ENCODE data around the gene RABGAP1. TPM values are rescaled to one million over a fixed set of nuclear protein-coding genes. Genes with fewer than 3 reads are reported as not detected.

RABGAP1 gene
- polyA plus RNA-seq, 1 of the 3 experiments (the other 2 are of a cell fraction): 20.2 TPM

DNA sequence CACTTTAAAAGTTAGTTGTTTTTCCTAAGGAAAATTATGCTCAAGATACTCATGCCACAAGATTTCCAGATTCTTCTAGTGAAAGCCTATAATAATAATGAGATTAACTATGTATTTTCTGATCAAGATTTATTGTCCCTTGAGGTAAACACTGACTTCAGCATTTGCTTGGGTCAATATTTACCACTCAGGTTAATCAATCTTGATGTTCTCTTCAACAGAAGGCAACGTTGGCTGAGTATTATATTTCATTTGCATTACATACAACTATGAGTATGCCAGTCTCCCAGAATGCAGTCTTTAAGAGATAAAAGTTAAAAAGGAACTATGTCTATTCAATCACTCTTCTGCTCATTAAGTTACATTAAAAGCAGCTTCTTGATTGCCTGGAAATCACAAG lies 208.2 kb downstream of the RABGAP1 start (continued):
- TF ChIP-seq, protein P1, sequence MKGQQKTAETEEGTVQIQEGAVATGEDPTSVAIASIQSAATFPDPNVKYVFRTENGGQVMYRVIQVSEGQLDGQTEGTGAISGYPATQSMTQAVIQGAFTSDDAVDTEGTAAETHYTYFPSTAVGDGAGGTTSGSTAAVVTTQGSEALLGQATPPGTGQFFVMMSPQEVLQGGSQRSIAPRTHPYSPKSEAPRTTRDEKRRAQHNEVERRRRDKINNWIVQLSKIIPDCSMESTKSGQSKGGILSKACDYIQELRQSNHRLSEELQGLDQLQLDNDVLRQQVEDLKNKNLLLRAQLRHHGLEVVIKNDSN (IDR thresholded peaks at IDR 0.05; ENCODE audit: borderline replicate concordance, low read depth): no peak

DNA sequence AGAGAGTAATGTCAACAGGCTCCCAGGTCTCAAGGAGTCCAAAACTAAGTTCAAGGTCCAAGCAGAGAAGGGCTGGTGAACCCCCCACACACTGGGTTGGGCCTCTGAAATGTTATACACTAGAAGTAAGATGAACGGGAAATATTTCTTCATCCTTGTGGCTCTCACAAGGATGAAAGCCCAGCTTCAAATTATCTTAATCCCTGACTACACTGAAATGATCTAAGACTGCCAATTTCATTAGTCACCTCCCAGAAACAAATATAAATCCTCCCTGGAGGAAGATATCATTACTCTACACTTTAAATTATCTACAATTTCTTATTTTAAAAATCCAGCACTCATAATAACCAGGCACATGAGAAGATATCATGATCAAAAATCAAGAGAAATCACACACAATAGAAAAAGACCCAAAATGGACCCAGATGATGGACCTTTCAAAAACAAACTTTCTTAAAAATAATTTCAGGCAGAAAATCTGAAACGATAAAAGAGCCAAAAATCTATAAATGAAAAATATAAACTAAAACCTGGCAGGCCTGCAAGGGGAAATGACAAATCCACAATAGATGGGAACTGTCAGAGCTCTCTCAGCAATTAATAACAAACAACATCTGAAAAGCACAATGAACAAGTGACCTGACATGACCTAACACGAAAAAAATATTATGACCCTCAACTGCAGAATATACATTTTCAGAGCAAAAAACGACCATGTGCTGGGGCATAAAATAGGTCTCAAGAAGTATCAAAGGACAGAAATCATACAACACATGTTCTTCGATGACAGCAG lies 210.1 kb downstream of the RABGAP1 start:
- H3K27me3 ChIP-seq (ENCODE audit: insufficient read depth): no peaks in the 10 kb centered on the region
- TF ChIP-seq EZH2phosphoT487 (IDR thresholded peaks at IDR 0.05; ENCODE audit: borderline replicate concordance, low read depth) (no peak), RAD21 (IDR thresholded peaks at IDR 0.05; ENCODE audit: low read length) (no peak), TCF12 (IDR thresholded peaks at IDR 0.05) (no peak), ELF1 (IDR thresholded peaks at IDR 0.05) (no peak), FOSL2 (IDR thresholded peaks at IDR 0.05; ENCODE audit: borderline replicate concordance, low read depth) (no peak), MXI1 (IDR thresholded peaks at IDR 0.05; ENCODE audit: low read depth, low read length) (no peak), JUND (IDR thresholded peaks at IDR 0.05) (no peak), TEAD4 (IDR thresholded peaks at IDR 0.05; ENCODE audit: borderline replicate concordance, insufficient read depth) (no peak), SMC3 (IDR thresholded peaks at IDR 0.05; ENCODE audit: low read depth, low read length) (no peak), NFIC (IDR thresholded peaks at IDR 0.05; ENCODE audit: borderline replicate concordance) (no peak), GABPA (IDR thresholded peaks at IDR 0.05; ENCODE audit: low read depth) (no peak), POLR2AphosphoS5 (IDR thresholded peaks at IDR 0.05; ENCODE audit: low read depth, low read length) (no peak), GATA2 (CRISPR knock-in tag; IDR thresholded peaks at IDR 0.05) (no peak), RFX5 (IDR thresholded peaks at IDR 0.05; ENCODE audit: low read length) (no peak)
- TF ChIP-seq, protein P2, sequence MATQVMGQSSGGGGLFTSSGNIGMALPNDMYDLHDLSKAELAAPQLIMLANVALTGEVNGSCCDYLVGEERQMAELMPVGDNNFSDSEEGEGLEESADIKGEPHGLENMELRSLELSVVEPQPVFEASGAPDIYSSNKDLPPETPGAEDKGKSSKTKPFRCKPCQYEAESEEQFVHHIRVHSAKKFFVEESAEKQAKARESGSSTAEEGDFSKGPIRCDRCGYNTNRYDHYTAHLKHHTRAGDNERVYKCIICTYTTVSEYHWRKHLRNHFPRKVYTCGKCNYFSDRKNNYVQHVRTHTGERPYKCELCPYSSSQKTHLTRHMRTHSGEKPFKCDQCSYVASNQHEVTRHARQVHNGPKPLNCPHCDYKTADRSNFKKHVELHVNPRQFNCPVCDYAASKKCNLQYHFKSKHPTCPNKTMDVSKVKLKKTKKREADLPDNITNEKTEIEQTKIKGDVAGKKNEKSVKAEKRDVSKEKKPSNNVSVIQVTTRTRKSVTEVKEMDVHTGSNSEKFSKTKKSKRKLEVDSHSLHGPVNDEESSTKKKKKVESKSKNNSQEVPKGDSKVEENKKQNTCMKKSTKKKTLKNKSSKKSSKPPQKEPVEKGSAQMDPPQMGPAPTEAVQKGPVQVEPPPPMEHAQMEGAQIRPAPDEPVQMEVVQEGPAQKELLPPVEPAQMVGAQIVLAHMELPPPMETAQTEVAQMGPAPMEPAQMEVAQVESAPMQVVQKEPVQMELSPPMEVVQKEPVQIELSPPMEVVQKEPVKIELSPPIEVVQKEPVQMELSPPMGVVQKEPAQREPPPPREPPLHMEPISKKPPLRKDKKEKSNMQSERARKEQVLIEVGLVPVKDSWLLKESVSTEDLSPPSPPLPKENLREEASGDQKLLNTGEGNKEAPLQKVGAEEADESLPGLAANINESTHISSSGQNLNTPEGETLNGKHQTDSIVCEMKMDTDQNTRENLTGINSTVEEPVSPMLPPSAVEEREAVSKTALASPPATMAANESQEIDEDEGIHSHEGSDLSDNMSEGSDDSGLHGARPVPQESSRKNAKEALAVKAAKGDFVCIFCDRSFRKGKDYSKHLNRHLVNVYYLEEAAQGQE (IDR thresholded peaks at IDR 0.05; ENCODE audit: low read depth, low read length): no peak
- TF ChIP-seq, protein P3, sequence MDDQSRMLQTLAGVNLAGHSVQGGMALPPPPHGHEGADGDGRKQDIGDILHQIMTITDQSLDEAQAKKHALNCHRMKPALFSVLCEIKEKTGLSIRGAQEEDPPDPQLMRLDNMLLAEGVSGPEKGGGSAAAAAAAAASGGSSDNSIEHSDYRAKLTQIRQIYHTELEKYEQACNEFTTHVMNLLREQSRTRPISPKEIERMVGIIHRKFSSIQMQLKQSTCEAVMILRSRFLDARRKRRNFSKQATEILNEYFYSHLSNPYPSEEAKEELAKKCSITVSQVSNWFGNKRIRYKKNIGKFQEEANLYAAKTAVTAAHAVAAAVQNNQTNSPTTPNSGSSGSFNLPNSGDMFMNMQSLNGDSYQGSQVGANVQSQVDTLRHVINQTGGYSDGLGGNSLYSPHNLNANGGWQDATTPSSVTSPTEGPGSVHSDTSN (IDR thresholded peaks at IDR 0.05): no peak
- TF ChIP-seq, protein P4, sequence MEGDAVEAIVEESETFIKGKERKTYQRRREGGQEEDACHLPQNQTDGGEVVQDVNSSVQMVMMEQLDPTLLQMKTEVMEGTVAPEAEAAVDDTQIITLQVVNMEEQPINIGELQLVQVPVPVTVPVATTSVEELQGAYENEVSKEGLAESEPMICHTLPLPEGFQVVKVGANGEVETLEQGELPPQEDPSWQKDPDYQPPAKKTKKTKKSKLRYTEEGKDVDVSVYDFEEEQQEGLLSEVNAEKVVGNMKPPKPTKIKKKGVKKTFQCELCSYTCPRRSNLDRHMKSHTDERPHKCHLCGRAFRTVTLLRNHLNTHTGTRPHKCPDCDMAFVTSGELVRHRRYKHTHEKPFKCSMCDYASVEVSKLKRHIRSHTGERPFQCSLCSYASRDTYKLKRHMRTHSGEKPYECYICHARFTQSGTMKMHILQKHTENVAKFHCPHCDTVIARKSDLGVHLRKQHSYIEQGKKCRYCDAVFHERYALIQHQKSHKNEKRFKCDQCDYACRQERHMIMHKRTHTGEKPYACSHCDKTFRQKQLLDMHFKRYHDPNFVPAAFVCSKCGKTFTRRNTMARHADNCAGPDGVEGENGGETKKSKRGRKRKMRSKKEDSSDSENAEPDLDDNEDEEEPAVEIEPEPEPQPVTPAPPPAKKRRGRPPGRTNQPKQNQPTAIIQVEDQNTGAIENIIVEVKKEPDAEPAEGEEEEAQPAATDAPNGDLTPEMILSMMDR (IDR thresholded peaks at IDR 0.05): no peak
- TF ChIP-seq, protein P5, sequence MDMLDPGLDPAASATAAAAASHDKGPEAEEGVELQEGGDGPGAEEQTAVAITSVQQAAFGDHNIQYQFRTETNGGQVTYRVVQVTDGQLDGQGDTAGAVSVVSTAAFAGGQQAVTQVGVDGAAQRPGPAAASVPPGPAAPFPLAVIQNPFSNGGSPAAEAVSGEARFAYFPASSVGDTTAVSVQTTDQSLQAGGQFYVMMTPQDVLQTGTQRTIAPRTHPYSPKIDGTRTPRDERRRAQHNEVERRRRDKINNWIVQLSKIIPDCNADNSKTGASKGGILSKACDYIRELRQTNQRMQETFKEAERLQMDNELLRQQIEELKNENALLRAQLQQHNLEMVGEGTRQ (IDR thresholded peaks at IDR 0.05; ENCODE audit: borderline replicate concordance, low read depth, low read length): no peak
- TF ChIP-seq, protein P6, sequence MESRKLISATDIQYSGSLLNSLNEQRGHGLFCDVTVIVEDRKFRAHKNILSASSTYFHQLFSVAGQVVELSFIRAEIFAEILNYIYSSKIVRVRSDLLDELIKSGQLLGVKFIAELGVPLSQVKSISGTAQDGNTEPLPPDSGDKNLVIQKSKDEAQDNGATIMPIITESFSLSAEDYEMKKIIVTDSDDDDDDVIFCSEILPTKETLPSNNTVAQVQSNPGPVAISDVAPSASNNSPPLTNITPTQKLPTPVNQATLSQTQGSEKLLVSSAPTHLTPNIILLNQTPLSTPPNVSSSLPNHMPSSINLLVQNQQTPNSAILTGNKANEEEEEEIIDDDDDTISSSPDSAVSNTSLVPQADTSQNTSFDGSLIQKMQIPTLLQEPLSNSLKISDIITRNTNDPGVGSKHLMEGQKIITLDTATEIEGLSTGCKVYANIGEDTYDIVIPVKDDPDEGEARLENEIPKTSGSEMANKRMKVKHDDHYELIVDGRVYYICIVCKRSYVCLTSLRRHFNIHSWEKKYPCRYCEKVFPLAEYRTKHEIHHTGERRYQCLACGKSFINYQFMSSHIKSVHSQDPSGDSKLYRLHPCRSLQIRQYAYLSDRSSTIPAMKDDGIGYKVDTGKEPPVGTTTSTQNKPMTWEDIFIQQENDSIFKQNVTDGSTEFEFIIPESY (IDR thresholded peaks at IDR 0.05; ENCODE audit: borderline replicate concordance, low read depth): no peak
- ChIA-PET CTCF (no interaction called here), POLR2A (no interaction called here)
- H3K9me2 ChIP-seq: no peaks in the 10 kb centered on the region
- H4K20me1 ChIP-seq (ENCODE audit: insufficient read depth): no peaks in the 10 kb centered on the region
- no peaks in the 10 kb centered on the region for H3F3A ChIP-seq (replicated peaks; ENCODE audit: insufficient read depth)
- no peak overlapping the region for H3K9ac ChIP-seq
- DNase-seq: no peak
- H2AFZ ChIP-seq (ENCODE audit: low read depth): no peak overlapping the region
- no peak overlapping the region for H3K27ac ChIP-seq (ENCODE audit: low read depth in 2 of 2, low read length in 1 of 2)
- WGBS (ENCODE audit: low lambda C conversion rate): 82% methylated on average over 5 of the region's 5 CpGs
- H3K36me3 ChIP-seq (replicated peaks in 1 of 2; ENCODE audit: control insufficient read depth in 1 of 2, insufficient read depth in 2 of 2, low read length in 1 of 2): peaks cover 2 to 5% of the 10 kb centered on the region in 2 experiments
- no peaks in the 10 kb centered on the region for H3K4me1 ChIP-seq (ENCODE audit: control insufficient read depth in 1 of 2, insufficient read depth in 2 of 2, low read depth in 1 of 2, low read length in 1 of 2)
- no peaks in the 10 kb centered on the region for H3K79me2 ChIP-seq (ENCODE audit: insufficient read depth)
- no peak overlapping the region for H3K4me2 ChIP-seq
- no peak overlapping the region for H3K4me3 ChIP-seq (ENCODE audit: low read depth in 2 of 2, low read length in 1 of 2)
- no peaks in the 10 kb centered on the region for H3K9me3 ChIP-seq
